ENCODE measurements around the gene FAM186B. TPM values are rescaled to one million over a fixed set of nuclear protein-coding genes. Genes with fewer than 3 reads are reported as not detected.

The FAM186B gene
- total RNA-seq, 1 experiment from 2014 or later, result 0.17 TPM

- DNase-seq (ENCODE audit: low read depth), result no peak
These were observed 4.4 kb upstream of the FAM186B start for GRCh38 chr12:49609875-49610154.

GRCh38 chr12:49609059-49609874 lies 3.8 kb upstream of the FAM186B start:
- no peak for DNase-seq (ENCODE audit: low read depth)

- no peak for DNase-seq (ENCODE audit: low read depth)
These were observed 583 bp downstream of the FAM186B start for GRCh38 chr12:49604856-49605255.

GRCh38 chr12:49603721-49604120 lies 1.7 kb downstream of the FAM186B start:
- DNase-seq (ENCODE audit: low read depth), result no peak

DNA sequence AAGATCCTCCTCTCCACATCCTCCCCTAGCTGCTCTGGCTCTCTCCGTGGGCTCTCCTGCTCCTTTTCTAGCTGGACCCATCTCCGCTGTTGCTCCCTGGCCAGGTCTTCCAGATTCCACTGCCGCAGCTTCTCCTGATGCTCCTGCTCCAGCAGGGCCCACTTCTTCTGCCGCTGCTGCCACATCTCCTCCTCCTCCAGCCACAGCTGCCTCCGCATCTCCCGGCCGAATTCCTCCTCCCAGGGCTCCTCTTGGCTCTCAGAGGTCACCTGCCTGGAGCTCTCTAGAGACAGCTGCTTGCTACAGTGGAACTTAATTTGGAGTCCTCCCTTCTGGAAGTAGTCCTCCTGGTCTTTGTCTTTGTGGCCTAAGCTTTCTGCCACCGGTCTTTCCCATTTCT lies 5.5 kb downstream of the FAM186B start:
- DNase-seq (ENCODE audit: low read depth), result no peak

- DNase-seq (ENCODE audit: low read depth), result no peak
These were observed 6.9 kb downstream of the FAM186B start for GRCh38 chr12:49598527-49598926.

DNA sequence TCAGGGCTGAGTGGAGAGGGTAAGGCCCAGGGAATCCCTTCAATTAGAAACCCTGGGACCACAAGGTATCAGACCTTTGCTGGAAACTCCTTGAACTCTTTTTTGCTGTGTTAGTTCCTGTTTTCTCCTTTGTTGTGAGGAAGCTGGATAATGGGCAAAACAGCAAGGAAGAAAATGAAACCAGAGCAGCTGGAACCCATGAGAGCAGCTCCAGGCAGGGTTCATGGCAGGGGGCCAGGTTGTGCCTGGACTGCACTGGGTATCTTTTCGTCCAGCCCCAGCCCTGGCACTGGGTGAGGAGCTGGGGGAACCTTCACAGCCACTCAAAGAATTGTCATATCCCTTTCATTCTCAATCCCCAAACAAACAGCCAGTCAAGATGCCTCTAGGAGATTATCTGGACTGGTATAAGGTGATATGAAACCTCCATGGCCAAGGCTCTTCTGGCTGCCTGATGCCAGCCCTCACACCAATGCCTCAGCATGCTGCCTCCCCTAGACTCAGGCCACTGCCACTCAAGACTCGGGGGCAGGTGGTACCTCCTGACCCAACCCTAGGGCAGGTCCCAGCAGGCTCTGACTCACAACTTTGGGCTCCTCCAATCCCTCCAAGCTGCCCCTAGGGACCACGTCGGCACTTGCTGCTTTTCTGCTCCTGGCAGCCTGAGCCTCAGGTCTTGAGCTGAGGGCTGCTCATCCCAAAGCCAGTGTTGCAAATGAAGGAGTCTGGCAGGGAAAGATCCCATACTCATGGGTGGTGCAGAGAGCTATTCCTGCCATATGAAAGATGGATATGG lies 16.5 kb downstream of the FAM186B start:
- DNase-seq (ENCODE audit: low read depth), result peak; percentile 23

- no peak for DNase-seq (ENCODE audit: low read depth)
These were observed 17.2 kb downstream of the FAM186B start for GRCh38 chr12:49588281-49588680.

GRCh38 chr12:49587174-49587908 lies 18.1 kb downstream of the FAM186B start:
- DNase-seq (ENCODE audit: low read depth), result no peak

DNA sequence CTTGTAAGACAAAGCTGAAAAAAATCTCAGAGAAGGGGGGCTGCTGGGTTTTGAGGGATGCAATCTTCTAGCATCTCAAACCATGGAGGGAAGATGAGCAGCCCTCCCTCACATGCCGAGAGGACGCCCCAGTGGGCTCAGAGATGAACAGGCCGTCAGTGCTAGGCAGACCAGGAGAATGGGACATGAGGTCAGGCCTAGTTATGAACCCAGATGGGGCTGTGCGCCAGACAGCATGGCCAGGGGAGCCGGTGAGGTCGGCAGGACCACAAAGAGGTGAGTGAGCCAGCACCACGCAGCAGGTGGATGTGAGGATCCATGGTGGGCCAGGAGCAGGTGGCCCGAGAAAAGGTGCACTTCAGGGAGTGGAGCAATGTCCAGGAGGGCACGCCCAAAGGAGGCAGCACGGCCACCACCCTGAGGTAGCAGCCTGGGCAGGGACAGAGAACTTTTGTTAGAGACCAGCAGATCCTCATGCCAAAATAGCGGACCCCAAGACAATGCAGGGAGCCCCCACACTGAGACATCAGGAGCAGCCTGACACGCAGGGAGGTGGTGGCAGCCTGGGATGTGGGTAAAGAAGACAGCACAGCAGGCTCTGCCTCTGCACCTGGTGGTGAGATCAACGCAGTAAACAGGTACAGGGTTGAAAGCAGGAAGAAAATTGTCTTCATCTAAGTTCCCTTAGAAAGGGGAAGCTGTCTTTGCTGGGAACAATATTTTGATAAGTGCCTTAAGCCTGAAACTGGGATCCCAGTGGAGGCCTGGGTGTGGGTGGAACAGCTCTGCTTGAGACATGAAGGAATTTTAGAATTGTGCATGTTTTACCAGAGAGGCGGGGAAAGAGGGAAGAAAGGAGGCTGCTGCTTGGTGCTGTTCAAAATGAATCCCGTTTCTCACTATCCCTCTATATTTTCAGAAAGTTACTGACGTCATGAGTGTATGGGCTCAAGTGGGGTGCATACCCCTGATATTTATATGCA lies 19.7 kb downstream of the FAM186B start:
- DNase-seq (ENCODE audit: low read depth), result no peak

DNA sequence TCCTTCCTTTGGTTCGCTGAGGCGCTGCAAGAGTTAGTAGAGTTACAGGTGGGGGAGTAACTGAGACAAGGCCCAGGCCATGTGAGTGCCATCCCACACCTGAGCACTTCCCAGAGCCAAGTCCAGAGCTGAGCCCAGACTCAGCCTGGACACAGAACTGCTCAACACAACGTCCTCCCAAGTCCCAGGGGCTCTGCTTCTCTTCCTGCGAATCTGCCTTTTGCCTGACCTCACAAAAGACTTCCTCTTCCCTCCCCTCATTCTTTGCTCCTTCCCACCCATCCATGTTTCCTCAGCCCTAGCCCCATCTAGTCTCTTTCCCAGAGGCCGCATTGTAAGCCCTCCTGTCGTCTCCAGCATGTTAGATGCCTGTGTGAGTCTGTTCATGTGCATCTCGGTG lies 20.8 kb downstream of the FAM186B start:
- no peak for DNase-seq (ENCODE audit: low read depth)

DNA sequence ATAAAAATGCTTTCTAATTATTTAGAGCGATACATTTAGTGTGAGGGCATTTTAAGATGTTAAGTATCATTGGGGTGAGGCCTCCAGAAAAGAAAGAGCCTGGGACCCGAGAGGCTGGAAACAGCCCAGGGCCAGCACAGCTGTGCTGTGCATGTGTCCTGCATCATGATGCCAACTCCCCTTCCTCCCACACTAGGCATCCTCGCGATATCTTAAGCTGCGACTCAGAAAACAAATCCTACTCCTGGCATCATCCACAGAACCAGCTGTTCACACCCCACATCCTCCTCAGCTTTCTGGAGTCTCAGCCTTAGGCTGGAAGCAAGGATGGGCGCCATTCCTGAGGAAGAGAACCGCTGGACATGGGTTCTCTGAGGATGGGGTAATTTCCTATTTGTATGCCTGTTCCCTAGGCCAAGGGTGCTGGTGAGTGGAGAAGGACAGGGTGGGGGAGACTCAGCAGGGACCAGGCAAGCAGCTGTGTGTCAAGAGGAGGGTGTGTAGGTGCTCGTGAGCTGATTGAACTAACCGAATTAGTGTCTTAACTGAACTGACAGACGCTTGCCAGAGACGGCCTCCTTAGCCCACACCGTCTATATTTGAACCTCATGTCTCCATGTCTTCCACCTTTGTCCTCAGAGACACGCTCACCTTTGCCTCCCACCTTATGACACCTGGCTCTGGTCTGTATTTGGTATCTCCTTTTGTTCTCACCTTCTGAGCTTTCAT lies 21.9 kb downstream of the FAM186B start:
- no peak for DNase-seq (ENCODE audit: low read depth)

DNA sequence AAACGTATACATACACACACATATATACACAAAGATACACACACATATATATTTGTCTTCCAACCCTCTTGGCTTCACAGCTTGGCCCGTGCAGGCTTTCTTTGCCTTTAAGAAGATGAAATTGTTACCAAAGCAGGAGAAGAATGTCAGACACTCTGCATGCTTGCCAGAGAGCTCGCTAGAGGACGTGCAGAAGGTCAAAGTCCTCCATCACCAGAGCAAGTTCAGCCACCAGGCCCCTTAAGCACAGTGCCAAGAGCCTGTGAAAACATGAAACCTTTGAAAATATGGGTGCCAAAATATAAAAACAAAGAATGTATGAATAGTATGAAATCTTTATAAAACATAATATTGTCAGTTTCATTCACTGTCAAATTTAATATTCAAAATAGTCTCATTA lies 22.6 kb downstream of the FAM186B start:
- DNase-seq (ENCODE audit: low read depth), result no peak

- no peak for DNase-seq (ENCODE audit: low read depth)
These were observed 23.2 kb downstream of the FAM186B start for GRCh38 chr12:49582201-49582600.

DNA sequence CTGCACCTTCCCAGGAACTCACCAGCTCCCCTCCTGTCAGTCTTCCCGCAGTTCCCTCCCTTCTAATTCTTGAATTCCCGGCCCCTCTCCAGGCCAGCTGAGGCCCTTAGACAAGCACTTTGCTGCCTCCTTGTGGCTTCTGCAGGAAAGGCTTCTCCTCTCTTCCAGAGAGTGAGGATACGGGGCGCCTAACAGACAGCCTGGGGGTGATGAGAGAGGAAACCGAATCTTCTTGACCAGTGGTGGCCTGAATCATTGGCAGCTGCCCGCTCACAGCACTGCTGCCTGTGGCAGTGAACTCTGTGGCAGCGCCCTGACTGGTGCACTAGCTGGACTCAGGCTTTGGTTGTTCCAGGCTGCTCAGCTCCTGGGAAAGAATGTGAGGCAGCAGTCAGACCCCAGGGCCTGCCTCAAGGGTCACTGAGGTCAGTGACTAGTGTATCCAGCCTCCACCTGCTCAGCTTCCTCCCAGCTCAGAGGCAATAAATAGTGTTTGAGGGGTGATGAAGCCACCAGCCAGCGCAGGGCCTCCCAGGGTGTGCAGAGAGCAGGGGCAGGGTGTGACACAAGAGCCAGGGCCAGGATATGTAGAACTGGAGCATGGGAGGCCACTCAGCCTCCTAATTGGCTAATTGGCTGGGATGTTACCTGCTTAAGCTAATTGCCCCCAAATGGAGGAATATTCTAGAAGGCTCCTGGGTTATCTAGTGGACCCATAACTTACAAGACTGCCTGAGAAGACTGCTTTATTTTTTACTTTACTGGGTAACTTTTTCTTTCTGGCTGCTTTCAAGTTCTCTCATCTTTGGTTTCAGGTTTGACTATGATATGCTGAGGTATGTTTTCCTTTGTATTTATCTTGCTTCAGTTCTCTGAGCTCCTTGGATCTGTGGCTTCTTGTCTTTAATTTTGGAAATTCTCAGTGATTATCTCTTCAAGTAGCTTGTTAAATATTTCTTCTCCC lies 24.6 kb downstream of the FAM186B start:
- peak; percentile 78 for DNase-seq (ENCODE audit: low read depth)

- no peak for DNase-seq (ENCODE audit: low read depth)
These were observed 26.8 kb downstream of the FAM186B start for GRCh38 chr12:49578471-49579112.

DNA sequence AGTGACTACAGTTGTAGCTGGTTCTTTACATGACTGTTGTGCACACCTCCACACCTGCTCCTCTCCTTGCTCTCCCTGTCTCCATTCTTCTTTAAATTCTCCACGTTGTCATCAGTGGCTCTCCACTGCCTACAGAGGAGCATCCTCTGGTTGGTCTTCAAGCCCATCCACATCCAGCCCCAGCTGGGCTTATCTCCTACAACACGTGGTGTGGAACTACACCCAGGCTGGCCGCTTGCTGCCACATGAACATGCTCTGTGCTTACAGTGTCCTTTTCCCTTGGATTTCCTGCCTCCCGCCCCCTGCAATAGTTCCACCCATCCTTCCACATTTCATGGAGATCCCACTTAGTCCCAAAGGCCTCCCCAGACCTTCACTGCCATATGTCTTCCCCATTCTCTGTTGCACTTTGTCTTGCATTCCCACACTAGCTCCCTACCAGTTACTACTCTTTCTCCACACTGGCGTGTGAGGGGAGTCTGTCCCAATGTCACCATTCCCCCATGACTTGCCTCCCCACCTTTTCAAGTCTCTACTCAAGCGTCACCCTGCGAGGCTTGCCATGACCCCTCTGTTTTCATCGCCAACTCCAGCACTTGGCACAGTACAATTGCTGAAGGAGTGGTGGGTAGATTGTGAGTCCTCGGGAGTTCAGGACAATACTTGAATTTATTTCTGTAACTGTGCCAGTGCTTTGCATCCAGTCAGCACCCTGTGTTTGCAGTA lies 27.7 kb downstream of the FAM186B start:
- DNase-seq (ENCODE audit: low read depth), result no peak

- no peak for DNase-seq (ENCODE audit: low read depth)
These were observed 36.8 kb downstream of the FAM186B start for GRCh38 chr12:49568442-49569162.

Data from Daoy (cell line).